Fibroblast of skin of right biceps (primary cell): ENCODE results near the gene WDR76.
A peak's percentile ranks its signal among the peaks of the same experiment; 100 is the strongest.
"Not testable (repeated sequence)": the region's sequence is repeated elsewhere in the genome, so short reads cannot be mapped to it uniquely, and the experiment has no call there.

Experiments used
- DNase-seq: peaks from one replicate; pipeline ENCODE4 v3.0.0-alpha.2; 2013

Gene WDR76

DNA sequence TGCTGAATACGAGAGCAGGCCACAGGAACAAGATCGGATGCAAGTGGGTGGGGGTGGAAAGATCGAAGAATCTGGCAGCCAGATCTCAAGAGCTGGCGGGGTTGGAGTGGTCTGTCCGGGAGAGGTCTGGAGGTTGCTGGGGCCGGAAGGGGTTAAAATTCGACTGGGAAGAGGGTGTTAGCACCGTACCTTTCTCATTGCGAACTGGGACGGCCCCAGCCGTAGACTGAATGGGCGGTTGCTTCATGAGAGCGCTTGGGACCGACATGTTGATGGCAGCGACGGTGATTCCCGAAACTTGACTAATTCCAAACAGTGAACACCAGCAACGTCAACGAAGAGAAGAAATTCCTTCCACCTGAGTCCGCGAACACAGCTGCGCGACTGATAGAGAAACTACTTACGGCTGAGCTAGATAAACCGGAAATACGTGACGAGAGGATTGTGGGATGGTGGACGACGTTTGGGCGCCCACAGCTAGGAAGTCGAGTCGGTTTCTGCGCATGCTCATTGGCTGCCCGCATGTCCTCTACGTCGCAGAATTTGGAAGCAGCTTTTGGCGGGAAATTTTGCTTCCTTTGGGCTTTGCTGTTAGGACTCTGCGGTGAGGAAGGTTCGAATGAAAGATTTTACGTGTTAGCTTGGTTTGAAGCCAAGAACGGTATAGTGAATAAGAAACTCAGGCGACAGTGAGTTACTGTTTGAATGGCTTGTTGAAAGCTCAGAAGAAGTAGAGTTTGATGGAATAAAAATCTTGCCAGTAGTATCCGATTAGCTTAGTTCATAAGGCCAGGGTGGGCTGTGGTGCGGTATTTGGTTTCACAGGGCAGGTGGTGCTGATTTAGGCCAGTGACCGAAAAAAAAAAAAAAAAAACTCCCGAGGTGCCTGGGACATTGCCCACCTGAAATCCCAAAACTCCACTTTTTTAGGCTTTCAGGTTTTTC is 2.2 kb upstream of the WDR76 start, which contains the start of gene MFAP1:
Gene MFAP1, minus strand, starts transcription at position 389 of the 945 bp plus-strand sequence. Its CDS starts 121 bp downstream, at position 268.
- peak; percentile 98 for DNase-seq

DNA sequence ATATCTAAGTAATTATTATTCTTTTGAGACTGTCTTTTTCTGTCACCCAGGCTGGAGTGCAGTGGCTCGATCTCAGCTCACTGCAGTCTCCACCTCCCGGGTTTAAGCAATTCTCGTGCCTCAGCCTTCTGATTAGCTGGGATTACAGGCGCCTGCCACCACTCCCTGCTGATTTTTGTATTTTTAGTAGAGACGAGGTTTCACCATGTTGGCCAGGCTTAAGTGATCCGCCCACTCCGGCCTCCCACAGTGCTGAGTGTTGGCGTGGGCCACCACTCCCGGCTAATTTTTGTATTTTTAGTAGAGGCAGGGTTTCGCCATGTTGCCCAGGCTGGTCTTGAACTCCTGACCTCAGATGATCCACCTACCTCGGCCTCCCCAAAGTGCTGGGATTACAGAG is 1.5 kb upstream of the WDR76 start:
- DNase-seq = not testable (repeated sequence)

DNA sequence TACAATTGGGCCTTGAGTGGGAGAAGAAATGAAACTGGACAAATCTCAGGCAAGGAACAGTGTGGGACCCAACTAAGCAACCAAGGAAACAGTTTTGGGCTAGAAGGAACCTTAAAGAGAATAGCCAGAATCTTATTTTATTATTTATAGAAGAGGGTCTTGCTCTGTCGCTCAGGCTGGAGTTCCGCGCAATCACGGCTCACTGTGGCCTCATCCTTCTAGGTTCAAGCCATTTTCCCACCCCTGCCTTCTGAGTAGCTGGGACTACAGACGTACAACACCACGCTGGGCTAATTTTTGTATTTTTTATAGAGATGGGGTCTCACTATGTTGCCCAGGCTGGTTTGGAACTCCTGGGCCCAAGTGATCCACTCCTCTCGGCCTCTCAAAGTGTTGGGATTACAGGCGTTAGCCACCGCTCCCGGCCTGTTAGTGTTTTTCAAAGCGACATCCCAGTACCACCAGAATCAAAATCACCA is 734 bp upstream of the WDR76 start:
- DNase-seq = no peak

GRCh38 chr15:43828061-43828657 is 1.4 kb downstream of the WDR76 start:
- DNase-seq = peak; percentile 17

GRCh38 chr15:43829951-43830540 is 3.2 kb downstream of the WDR76 start:
- not testable (repeated sequence) for DNase-seq

DNA sequence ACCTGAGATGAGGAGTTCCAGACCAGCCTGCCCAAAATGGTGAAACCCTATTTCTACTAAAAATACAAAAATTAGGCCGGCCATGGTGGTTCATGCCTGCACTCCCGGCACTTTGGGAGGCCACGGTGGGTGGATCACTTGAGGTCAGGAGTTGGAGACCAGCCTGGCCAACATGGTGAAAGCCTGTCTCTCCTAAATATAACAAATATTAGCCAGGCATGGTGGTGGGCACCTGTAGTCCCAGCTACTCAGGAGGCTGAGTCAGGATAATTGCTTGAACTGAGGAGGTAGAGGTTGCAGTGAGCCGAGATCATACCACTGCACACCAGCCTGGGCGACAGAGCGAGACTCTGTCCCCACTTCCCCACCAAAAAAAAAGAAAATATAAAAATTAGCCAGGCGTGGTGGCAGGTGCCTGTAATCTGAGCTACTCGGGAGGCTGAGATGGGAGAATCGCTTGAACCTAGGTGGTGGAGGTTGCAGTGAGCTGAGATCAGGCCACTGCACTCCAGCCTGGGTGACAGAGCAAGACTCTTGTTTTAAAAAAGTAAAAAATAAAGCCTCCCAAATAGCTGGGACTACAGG is 4.0 kb downstream of the WDR76 start:
- DNase-seq = not testable (repeated sequence)

DNA sequence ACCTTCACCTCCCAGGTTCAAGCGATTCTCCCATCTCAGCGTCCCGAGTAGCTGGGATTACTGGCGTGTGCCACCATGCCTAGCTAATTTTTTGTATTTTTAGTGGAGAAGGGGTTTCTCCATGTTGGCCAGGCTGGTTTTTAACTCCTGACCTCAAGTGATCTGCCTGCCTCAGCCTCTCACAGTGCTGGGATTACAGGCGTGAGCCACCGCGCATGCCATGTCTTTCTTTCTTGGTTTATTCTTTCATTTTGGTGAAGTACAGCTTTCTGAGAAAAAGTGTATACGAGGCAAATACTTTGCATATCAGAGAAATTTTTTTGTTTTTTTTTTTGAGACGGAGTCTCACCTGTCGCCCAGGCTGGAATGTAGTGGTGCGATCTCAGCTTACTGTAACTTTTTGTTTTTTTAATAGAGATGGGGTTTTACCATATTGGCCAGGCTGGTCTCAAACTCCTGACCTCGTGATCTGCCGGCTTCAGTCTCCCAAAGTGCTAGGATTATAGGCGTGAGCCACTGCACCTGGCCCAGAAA is 4.8 kb downstream of the WDR76 start:
- DNase-seq = not testable (repeated sequence)

- DNase-seq = not testable (repeated sequence)
These were observed 5.7 kb downstream of the WDR76 start for GRCh38 chr15:43832485-43832884.

- DNase-seq = peak; percentile 1
These were observed 18.6 kb downstream of the WDR76 start for GRCh38 chr15:43845421-43845820.

- DNase-seq = no peak
These were observed 24.4 kb downstream of the WDR76 start for GRCh38 chr15:43851251-43851650.

- DNase-seq = no peak
These were observed 25.8 kb downstream of the WDR76 start for GRCh38 chr15:43852607-43853006.

DNA sequence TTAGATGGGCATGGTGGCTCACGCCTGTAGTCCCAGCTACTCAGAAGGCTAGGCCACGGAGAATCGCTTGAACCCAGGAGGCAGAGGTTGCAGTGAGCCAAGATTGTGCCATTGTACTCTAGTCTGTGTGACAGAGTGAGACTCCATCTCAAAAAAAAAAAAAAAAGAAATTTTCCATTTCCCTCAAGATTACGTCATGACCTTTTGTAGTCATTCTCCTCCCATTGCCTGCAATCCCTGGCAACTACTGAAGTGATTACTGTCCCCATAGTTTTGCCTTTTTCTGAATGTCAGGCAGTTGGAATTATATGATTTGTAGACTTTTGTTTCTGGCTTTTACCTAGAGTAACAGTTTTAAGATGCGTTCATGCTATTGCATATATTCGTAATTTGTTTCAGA is 28.0 kb downstream of the WDR76 start:
- peak; percentile 6 for DNase-seq

DNA sequence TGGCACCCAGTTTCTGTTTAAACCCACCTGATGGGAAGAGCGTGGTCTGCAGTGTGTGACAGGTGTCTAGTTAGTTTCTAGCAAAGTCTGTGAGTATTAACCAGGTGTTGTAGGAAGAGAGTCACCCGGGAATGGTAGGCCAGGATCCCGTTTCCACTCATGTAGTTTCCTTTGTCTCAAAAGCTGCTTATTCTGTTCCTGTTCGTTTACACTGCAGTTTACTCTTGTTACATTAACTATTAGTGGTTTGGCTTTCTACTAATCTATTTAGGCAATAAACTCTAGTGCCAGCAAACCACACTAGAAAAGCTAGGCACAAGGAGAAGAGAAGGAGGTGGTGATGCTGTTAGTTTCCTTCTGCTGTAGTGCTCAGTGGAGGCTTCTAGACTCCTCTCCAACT is 32.7 kb downstream of the WDR76 start:
- no peak for DNase-seq

DNA sequence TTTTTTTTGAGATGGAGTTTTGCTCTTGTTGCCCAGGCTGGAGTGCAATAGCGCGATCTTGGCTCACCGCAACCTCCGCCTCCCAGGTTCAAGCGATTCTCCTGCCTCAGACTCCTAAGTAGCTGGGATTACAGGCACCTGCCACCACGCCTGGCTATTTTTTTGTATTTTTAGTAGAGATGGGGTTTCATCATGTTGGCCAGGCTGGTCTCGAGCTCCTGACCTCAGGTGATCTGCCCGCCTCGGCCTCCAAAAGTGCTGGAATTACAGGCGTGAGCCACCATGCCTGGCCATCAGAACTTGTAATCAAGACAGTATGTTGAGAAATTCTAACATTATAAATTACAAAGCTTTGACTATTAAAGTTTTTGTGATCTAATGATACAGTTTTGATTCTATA is 39.8 kb downstream of the WDR76 start:
- not testable (repeated sequence) for DNase-seq

- no peak for DNase-seq
These were observed 40.3 kb downstream of the WDR76 start for GRCh38 chr15:43867096-43867495.

GRCh38 chr15:43868406-43868805 is 41.6 kb downstream of the WDR76 start:
- no peak for DNase-seq

DNA sequence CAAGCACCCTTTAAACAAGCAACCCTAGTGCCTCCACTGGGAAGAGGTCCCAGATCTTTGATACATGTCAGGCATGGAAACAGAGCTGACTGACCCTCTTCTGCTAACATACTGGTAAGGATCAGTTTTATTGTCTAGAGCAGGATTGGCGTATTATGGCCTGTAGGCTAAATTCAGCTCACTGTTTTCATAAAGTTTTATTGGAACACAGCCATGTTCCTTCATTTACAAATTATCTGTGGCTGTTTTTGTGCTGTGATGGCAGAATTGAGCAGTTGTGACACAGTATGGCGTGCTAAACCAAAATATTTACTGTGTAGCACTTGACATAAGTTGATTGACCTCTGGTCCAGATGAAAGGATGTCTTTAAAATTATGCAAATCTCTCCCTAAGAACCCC is 45.0 kb downstream of the WDR76 start:
- DNase-seq = no peak

DNA sequence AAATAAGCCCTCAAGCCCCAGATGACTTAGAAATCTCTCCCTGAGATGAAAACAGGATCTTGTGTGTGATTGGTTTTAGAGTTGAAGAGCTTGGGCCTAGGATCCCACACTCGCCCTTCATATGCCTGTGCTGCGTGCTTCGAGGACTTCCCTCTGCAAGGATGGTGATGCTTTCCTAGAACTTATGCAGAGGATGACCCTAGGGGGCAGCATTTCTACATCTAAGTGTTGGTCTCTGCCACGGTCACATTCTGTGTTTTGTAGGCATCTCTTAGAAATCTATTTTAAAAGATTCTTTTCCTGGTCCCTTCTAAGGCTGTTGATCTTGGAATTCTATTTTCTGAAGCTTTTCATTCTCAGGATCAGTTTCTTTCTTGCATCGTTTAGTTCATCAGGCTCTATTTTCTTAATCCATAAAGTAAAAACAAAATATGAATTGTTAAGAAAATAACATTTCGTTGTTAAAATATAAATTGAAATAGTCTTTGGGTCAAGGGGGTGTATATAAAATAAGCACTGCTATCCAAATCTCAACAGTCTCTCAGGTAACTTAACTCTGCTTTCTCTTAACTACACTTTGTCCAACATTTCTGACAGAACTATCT is 45.7 kb downstream of the WDR76 start:
- peak; percentile 68 for DNase-seq

- DNase-seq = no peak
These were observed 46.8 kb downstream of the WDR76 start for GRCh38 chr15:43873651-43874050.

DNA sequence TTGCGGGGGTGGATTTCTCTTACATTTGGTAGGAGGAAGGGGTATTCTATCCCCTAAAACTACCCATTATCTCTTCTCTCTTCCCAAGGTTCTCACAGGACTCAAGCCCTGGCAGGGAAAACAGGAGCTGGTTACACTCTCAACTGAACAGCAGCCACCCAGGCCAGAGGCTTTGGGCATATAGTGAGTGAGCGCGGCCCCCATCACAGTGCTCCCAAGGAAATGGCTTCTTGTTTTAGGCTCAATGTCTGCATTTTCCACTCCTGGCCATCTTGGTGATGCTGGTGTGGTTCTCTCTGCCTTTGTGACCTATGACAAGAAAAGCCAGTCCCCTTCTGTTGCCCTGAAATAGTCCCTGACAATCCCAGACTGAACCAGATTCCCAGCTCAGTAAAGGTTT is 50.1 kb downstream of the WDR76 start:
- DNase-seq = no peak

GRCh38 chr15:43877371-43877770 is 50.6 kb downstream of the WDR76 start:
- no peak for DNase-seq

GRCh38 chr15:43878446-43878845 is 51.6 kb downstream of the WDR76 start:
- DNase-seq = no peak
